Right atrium auricular region (tissue), 2 donors: ENCODE results near the gene HSBP1L1. TPM values are rescaled to one million over a fixed set of nuclear protein-coding genes. Genes with fewer than 3 reads are reported as not detected.

ENCODE experiments used
- DNase-seq: peaks from one replicate; pipeline ENCODE4 v3.0.0-alpha.2; 2019; ENCODE audit warnings: low spot score
- H3K27ac ChIP-seq, 2 donors: fragments of 200-600 bp; sonication (generic); 1 replicate in 1 of 2; 2 replicates in 1 of 2; pipeline ENCODE4 v1.5.1; 2016 to 2019
- H3K27me3 ChIP-seq, 2 donors: fragments of 200-600 bp; sonication (generic); one replicate each; pipeline versions ENCODE4 v1.5.1 to v1.6.0; 2017 to 2019
- H3K36me3 ChIP-seq: fragments of 200-600 bp; sonication (generic); one replicate; pipeline ENCODE4 v1.5.1; 2016
- H3K4me1 ChIP-seq, 2 donors: fragments of 200-600 bp; sonication (generic); one replicate each; pipeline versions ENCODE4 v1.5.1 to v1.6.0; 2017 to 2019
- H3K4me3 ChIP-seq, 2 donors: fragments of 200-600 bp; sonication (generic); 1 replicate in 1 of 2; 2 replicates in 1 of 2; pipeline ENCODE4 v1.5.1; 2017 to 2019; ENCODE audit warnings: mild to moderate bottlenecking in 1 of 2, moderate library complexity in 1 of 2
- H3K9me3 ChIP-seq, 2 donors: fragments of 200-600 bp; sonication (generic); one replicate each; pipeline ENCODE4 v1.5.1; 2019
- CTCF ChIP-seq, 2 donors: fragments of 200-600 bp; sonication (generic); IDR thresholded peaks; one replicate each; pipeline ENCODE4 v1.5.1; 2019; ENCODE audit warnings: antibody characterized with exemption in 2 of 2
- total RNA-seq, 2 donors: library from RNA; depleted of rRNA; stranded (reverse); fragments of >200 nt; gene quantifications; one replicate each; pipeline ENCODE4 v1.1.0, GENCODE V29; 2016

HSBP1L1 gene
- total RNA-seq, 2 donors from 2014 or later, result 8.6 to 13.0 TPM

- Histone ChIP-seq H3K36me3 (peaks cover 32% of the 10 kb centered on the region), H3K27me3 (no peaks in the 10 kb centered on the region), H3K9me3 (no peaks in the 10 kb centered on the region), H3K4me3 (no peak overlapping the region), H3K4me1 (no peaks in the 10 kb centered on the region), H3K27ac (no peak overlapping the region)
- TF ChIP-seq CTCF (IDR thresholded peaks at IDR 0.05), result no peak
- DNase-seq, result no peak
These were observed 11.7 kb downstream of the HSBP1L1 start for GRCh38 chr18:79975985-79976680.

- H3K27me3 ChIP-seq, result no peaks in the 10 kb centered on the region
- H3K4me1 ChIP-seq, result peaks cover 0 to 12% of the 10 kb centered on the region in 2 donors
- no peak for DNase-seq
- peaks cover 8% of the 10 kb centered on the region for H3K36me3 ChIP-seq
- no peak for TF ChIP-seq CTCF (IDR thresholded peaks at IDR 0.05)
- H3K4me3 ChIP-seq, result no peak overlapping the region
- H3K27ac ChIP-seq, result no peak overlapping the region
- H3K9me3 ChIP-seq, result no peaks in the 10 kb centered on the region
These were observed 15.4 kb downstream of the HSBP1L1 start for GRCh38 chr18:79979843-79980242.

GRCh38 chr18:79980585-79980984 lies 16.1 kb downstream of the HSBP1L1 start:
- H3K27me3 ChIP-seq, result no peaks in the 10 kb centered on the region
- TF ChIP-seq CTCF (IDR thresholded peaks at IDR 0.05), result no peak
- H3K4me3 ChIP-seq, result no peak overlapping the region
- H3K36me3 ChIP-seq, result peaks cover 3% of the 10 kb centered on the region
- H3K9me3 ChIP-seq, result no peaks in the 10 kb centered on the region
- no peak overlapping the region for H3K27ac ChIP-seq
- DNase-seq, result no peak
- H3K4me1 ChIP-seq, result peaks cover 0 to 12% of the 10 kb centered on the region in 2 donors

- no peak overlapping the region for H3K4me3 ChIP-seq
- no peaks in the 10 kb centered on the region for H3K27me3 ChIP-seq
- H3K4me1 ChIP-seq, result peaks cover 0 to 27% of the 10 kb centered on the region in 2 donors
- H3K27ac ChIP-seq, result no peak overlapping the region
- H3K9me3 ChIP-seq, result no peaks in the 10 kb centered on the region
- DNase-seq, result no peak
- no peak for TF ChIP-seq CTCF (IDR thresholded peaks at IDR 0.05)
- no peaks in the 10 kb centered on the region for H3K36me3 ChIP-seq
These were observed 18.3 kb downstream of the HSBP1L1 start for GRCh38 chr18:79982736-79983135.

- Histone ChIP-seq H3K9me3 (no peaks in the 10 kb centered on the region), H3K27me3 (no peaks in the 10 kb centered on the region), H3K4me3 (no peak overlapping the region), H3K4me1 (peaks cover 0 to 27% of the 10 kb centered on the region in 2 donors), H3K36me3 (no peaks in the 10 kb centered on the region), H3K27ac (no peak overlapping the region)
- no peak for TF ChIP-seq CTCF (IDR thresholded peaks at IDR 0.05)
- DNase-seq, result no peak
These were observed 18.8 kb downstream of the HSBP1L1 start for GRCh38 chr18:79983253-79983652.

GRCh38 chr18:79983793-79984192 lies 19.4 kb downstream of the HSBP1L1 start:
- Histone ChIP-seq H3K9me3 (no peaks in the 10 kb centered on the region), H3K4me1 (peaks cover 0 to 27% of the 10 kb centered on the region in 2 donors), H3K27me3 (no peaks in the 10 kb centered on the region), H3K36me3 (no peaks in the 10 kb centered on the region), H3K4me3 (no peak overlapping the region), H3K27ac (no peak overlapping the region)
- TF ChIP-seq CTCF (IDR thresholded peaks at IDR 0.05), result no peak
- no peak for DNase-seq
